Skin of body (tissue), 2 donors: Measurements from ENCODE around the gene DCAF5. TPM values are rescaled to one million over a fixed set of nuclear protein-coding genes. Genes with fewer than 3 reads are reported as not detected.
A peak's percentile ranks its signal among the peaks of the same experiment; 100 is the strongest.
"Not testable (repeated sequence)": the region's sequence is repeated elsewhere in the genome, so short reads cannot be mapped to it uniquely, and the experiment has no call there.

ENCODE experiments used
- DNase-seq: peaks from one replicate; lab custom pipeline; 2025; lab: John Stamatoyannopoulos, UW
- total RNA-seq: library from RNA; depleted of rRNA; stranded (reverse); fragments of >200 nt; gene quantifications from one replicate; pipeline ENCODE4 v1.2.3, GENCODE V29; 2014

Gene DCAF5
- total RNA-seq, 1 donor from 2014 or later: 24.8 TPM

DNA sequence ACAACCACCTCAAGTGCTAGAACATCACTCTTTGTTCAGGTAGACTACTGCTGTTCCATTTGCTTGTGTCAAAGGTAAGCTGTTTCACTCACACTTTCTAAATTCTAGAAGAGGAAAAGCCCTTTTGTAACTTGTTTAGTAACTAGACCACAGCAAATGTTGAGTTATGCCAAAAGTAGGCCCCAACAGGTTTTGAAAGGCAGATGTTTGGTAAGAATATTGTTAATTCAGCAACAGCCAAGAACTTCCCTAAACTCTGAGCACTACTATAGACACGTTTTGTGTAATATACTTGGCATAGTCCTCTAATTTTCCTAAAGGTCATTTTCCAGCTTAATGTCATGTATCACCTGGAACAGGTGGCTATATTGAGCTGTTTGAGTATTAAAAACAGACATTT is 79.0 kb downstream of the DCAF5 start:
- no peak for DNase-seq

DNA sequence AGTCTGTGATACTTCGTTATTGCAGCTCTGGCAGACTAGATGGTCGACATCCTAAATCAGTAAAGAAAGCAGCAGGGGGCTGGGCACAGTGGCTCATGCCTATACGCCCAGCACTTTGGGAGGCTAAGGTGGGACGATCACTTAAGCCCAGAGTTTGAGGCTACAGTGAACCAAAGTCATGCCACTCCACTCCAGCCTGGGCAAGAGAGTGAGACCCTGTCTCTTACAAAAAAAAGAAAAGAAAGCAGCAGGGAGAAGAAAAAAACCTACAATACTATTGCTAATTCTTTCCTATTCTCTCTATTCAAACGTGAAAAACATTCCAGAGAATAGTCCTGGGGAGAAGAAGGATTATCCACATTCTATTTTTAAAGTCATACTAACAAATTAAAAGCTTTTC is 79.5 kb downstream of the DCAF5 start:
- DNase-seq: no peak

DNA sequence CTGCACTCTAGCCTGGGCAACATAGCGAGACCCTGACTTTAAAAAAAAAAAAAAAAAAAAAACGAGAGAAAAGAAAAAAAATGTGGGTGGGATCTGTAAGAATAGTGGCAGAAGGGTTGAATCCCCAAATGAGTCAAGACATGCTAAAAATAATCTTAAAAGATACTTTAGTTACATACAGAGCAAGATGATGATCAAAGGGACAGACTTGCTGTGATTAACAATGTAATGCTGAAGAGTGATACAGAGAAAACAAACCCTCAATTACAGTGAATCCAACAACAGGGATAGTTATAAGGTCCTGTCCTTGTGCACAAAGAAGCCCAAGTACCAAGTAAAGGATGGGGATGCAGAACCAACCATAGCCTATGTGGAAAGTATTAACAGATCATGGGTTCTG is 80.3 kb downstream of the DCAF5 start:
- no peak for DNase-seq

DNA sequence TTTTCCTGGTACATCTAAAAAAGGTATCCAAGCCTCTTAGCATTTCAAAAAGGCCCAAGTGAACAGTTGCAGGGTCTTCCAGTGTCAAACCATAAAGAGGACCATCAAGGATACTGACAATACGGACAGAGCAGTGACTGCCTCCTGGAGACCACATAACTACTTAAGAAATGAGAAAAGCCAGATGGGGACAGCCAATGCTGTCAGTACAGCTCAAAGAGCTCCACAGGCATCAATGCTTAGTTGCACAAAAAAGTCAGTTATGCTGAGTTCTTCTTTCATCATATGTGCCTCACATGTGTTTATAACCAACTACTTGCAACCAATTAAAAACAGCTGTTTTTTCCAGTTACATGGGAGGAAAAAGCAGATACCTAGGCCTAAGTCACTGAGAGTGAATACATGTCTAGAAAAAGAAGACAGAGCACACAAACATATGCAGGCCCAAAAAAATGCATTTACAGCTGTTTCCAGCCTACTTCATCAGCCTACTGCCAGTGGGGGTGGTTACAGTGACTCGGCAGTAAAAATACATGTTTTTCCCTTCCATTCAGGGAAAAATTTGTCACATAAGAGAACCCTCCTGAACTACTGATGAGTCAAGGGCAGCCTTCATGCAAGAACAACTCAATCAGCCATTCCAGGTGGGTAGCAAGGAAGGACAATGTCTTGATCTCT is 84.0 kb downstream of the DCAF5 start:
- DNase-seq: peak; percentile 76

DNA sequence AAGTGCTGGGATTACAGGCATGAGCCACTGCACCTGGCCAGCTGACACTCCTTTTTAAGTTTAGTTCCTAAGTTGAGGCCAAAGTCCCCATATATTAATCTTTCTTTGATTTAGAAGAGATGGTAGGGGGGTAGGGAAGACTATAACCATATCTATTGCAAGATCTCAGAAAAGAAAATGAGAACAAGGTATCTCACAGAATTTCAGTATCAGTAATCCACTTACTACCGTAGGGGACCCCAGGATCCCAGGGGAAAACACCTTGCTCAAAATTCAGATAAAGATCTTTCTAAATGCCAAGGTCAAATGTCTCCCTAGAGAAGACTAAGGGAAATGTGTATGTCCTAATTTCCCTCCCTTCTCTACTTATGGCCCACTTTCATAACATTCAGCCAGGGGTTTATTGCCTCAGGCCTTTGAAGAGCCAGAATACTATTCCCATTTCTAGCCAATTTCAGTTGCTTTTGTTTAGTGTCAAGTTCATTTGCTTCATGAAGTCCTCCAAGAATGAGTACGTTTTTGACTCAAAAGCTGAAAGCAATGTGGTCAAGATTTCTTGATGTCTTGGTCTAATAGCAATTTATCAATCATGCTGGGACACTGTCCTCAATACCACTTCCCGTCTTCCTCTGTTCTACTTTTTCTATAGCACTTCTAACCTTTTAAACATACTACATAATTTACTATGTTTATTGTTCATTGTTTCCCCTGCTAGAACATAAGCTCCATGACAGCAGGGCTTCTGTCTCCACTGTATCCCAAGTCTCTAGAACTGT is 86.3 kb downstream of the DCAF5 start:
- DNase-seq: no peak

DNA sequence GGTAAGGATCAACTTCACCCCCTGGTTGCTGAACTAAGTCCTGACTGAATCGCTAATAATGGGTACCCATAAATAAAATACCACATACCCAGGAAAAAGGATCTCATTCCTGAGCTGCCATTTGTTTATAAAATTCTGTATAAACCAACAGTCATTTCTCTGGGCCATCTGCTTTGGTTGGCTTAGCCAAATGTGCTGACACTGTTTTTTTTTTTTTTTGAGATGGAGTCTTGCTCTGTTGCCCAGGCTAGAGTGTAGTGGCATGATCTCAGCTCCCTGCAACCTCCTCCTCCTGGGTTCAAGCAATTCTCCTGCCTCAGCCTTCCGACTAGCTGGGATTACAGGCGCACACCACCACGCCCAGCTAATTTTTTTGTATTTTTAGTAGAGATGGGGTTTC is 87.0 kb downstream of the DCAF5 start:
- not testable (repeated sequence) for DNase-seq

DNA sequence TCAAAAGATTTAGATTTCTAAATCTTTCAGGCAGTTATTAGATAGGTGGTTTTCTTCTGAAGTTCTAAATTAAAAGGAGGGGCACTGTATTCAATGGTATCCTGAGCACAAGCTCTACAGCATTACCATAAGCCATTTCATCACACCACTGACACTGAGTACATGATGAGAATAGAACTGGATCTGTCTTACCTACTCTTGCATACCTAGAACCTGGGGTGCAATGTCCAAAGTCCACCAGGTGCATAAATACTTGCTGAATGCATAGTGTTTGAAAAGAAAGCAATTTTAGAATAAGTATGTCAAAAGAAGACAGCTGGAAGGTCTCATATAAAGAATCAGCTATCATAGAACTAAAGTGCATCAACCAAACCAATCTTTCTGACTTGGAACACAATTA is 88.3 kb downstream of the DCAF5 start:
- no peak for DNase-seq

DNA sequence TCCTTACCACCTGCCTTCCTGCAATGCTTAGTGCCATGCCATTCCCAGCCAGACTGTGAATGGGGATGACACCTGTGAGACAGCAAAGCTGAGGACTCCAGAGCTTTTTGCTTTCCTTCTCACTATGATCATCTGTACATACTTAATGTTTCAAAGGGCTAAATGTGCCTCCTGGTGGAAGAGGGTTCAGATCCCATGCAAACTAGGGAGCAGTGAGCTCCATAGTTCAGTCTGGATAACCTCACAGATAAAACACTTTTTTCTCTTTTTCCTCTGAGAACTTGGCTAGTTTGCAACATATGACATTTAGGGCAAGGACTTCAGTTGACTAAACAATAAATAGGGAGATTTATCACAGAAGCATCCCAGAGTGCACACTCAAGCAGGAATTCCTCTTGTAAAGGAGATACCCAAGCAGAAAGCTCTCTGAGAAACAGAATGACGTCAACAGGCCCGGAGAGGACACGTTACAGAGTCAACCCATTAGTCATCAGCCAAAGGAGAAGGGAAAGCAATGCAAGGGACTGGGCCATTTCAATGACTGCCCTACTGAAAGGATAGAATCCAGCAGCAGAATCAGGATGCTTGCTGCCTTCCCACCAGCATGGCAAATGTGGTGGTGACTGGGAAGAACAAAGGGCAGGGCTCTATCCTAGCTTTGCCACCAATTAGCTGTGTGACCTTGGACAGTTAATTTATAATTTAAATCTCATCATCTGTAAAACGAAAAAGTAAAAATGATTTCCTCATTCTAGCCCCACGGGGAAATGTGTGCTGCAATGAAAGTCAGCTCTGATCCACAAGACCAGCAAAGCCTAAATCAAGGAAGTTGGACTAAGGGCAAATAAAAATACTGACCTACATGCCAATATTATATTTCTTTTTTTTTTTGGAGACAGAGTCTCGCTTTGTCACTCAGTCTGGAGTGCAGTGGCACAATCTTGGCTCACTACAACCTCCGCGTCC is 93.0 kb downstream of the DCAF5 start:
- no peak for DNase-seq

DNA sequence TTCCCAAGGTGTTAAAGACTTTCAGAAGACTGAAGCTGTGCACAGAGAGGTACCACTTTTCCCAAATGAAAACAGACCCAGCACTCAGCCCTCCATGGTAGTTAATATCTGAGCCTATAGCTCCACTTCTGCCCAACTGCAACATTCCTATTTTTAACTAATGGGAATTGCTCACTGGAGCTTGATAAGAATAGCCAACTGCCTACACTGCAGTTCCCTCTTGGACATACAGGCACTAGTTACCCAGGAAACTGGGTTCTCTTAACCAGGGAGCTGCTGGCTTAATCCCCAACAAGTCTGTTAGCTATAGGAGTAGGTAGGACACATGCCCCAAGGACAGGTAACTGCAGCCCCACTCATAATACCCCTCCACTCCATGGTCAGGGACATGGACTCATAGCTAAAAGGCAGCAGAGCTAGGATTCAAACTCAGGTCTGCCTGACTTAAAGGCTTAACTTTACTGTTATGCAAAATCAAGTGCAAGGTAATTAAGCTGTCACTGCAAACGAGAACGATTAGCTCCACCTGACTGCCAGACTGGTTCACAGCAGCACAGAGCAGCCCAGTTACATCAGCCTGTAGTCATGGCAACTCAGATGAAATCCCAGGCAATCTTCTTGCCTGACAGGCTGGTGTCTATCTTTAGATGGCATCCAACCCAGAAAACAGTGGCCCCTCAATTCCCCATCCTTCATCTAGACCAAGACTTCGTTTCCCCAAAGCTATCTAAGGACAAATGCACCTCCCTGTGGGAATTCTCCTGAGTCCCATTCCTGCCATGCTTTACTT is 96.7 kb downstream of the DCAF5 start:
- no peak for DNase-seq

DNA sequence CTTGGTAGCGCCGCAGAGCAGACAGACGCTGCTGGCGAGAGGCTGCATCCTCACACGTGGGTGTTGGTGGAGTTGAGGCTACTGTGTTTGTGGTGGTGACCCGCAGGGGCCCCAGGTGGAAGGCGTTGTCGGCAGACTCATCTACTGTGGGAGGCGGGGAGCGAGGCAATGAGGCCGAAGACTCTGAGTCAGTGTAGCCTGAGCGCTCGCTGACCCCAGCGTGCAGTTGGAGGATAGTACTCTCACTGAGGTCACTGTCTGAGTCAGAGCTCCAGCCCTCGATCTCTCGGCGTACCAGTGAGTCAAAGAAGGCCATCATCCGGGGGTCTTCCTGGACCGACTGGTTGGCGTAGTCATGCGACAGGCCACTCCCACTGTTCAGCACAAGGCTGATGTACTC is 97.8 kb downstream of the DCAF5 start:
- DNase-seq: no peak

DNA sequence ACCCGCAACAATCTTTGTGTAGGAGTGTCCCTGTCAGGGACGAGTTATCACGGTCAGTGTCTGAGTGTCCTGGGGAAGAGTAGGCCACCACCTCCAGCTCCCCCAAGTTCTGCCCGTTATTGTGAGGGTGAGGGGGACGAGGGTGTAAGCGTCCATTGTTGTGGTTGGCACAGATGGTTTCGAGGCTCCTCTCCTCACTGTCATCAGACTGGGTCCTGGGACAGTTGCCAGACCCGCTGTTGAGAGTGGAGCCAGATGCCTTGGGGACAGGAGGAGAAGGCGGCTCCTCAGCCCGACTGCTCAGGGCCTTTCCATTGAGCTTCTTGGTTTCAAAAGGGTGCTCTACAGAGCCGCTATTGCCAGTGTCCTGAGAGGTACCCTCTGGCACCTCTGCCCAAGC is 98.9 kb downstream of the DCAF5 start:
- DNase-seq: no peak

DNA sequence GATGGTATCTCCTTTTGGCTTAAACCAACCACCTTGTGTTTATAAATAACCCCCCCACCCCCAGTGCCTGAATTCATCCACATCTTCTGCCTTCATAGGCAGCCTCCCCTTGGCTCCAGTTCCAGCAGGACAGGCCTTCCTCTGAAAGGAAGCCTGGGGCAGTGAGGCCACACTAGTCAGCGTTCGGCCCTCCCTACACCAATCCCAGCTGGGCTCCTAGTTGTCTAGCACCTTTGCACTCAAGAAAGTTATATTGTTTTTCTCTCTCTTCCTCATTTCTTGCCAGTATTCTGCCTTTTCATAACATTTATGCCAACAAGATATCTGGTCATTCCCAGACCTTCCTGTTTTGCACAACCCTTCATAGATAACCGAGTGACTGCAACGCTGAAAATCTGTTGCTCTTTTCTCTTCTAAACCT is 100.7 kb downstream of the DCAF5 start:
- DNase-seq: no peak

DNA sequence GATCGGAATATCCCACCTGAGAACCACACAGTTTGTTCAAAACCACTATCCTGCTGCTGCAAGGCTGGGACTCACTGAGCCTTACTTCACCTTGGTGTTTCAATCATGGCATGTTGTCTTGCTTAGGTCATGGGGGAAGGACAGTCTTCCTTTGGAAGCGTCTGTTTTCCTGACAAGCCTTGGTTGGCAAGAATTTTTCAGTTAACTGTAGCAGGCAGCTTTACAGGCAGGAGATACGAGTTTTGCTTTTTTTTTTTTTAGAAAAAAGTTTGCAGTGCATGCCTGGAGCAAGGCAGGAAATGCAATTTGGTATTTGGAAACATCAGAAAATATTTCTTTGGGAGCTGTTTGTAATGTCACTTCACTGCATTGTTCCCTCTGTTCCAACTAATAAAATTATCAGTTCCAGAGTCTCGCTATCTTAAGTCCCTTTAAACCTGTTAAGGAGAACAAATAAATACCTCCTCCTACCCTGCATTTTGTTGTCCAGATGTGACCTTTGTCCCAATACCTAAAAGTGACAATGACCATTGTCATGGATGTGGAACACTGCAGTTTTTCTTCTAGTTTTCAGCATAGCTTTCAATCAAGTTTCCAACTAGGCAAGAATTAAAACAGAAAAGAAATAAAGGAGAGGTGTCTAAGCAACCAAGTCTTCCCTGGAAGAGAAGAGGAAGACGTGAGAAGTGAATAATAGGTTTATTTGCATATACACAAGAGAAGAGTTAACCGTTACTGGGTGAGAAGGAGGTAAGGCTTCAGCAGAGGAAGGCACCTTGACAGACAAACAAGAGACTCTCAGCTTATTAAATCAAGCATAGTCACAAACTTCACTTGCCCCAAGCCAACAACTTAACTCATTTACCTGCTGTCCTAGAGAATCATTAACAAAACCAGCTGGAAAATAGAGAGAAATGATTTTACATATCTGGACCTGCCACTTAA is 102.4 kb downstream of the DCAF5 start:
- DNase-seq: no peak

DNA sequence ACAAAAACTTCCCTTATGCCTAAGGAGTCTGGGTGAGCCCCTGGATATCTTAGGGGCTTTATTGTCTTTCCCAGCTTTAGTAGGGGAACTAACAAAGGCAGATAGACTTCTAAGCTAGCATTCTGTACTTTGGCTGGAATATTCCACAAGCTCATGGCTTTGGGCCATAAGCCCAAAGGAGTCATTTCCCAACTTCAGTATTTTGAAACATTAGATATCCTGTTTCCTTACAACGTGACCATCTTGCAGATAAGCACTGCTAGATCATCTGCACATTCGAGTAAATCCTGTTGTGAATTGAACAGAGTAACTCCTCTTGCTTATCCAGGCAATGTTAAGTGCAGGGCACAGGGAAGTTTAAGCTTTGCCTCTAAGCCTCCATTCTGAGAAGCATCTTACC is 103.2 kb downstream of the DCAF5 start:
- DNase-seq: peak; percentile 34

DNA sequence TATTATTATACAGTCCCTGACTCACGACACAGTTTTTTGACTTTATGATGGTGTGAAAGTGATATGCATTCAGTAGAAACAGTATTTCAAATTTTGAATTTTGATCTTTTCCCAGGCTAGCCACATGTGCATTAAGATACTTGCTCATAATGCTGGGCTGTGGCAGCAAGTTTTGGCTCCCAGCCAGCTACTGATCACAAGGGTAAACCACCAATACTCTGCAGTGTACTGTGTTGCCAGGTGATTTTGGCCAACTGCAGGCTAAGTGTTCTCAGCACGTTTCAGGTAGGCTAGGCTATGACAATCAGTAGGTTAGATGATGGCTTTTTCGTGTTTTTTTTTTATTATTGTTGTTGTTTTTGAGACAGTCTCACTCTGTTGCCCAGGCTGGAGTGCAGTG is 104.5 kb downstream of the DCAF5 start:
- DNase-seq: no peak

DNA sequence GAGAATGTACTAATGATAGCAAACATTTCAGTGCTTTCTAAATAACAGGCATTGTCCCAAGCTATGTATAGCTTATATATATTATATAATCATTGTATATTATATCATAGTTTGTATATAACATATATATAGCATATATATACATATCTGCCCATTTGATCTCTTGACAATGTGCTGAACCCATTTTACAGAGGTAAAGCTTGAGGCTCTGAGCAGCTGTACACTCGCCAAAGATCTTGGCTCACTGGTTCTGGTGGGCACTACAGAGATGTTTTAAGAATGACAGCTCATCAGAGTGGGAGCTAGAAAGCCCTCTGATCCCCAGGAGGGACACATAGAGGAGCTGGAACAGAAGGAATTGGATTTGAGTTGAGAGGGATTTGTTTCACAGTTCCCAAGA is 105.7 kb downstream of the DCAF5 start:
- DNase-seq: no peak

DNA sequence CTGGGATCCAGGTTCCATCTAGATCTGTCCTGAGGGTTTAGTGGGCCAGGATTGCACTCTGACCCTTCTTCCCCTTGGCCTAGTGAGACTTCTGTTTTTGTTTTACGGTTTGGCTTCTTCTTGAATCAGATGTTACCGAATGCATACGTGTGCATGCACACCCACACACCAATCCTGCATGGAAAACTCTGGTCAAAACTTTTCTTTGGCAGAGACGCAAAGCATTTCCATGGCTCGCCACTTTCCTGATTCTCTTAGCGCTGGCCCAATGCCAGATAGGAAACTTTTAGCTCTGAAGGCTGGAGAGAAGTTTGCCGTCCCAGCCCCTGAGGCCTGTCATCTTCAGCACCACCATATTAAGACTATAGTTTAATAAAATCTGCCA is 106.5 kb downstream of the DCAF5 start:
- peak; percentile 45 for DNase-seq

DNA sequence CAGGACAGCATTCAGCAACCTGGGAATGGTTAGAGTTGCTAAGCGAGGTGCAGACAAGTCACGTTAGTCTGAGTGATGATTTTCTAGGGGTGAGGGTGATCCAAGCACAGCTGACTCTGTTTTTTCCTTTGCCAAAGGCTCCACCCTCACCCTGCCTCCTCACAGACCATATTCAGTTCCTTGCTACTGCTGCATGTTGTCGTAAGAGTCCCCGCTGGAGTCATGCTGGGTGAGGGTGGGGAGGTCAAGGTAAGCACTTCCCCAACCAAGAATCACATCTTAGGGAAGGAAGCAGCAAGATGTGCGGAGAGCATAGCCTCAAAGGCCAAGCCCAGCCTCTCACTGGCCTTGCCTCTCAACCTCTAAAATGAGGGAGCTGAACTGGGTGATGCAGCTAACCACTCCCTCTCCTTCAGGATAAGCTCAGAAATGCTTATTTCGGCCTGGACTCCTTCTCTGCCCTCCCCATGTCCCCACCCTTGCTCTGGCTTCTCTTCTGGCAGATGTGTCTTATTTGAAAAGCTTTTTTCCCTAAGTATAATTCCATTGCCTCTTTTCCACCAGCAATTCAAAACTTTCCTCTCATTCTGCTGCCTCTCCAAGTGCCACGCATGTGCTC is 107.0 kb downstream of the DCAF5 start:
- no peak for DNase-seq

DNA sequence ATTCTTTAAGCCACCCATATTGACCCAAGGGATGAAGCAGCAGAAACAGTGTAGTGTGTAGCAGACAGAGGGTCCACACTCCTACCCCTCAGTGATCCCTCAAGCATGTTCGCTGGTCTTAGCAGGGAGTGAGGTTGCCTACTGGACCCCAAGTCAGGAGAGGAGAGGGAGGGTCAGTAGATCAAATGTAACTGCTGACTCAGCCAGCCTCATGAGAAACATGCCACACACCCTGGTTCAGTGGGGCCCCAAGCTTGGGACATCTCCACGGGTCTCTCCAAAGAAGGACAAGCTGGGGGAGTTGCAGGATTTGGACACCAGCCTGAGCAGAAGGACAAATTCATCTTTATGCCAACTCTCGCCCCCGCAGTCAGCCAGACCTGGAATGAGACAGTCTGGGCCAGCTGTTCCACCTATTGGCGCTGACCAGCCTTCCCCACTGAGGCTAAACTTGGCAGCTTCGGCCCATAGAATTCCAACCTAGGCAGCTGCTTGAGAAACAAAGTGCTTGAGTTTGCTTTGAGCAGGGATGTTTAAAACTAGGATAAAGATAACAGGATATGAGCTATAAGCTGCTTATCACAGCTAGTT is 107.9 kb downstream of the DCAF5 start:
- DNase-seq: no peak
